Trophoblast cell (in vitro differentiated cells and primary cell): ENCODE results near the gene ZDHHC21.

ENCODE experiments used
- DNase-seq, 2 donors: peaks; one replicate each; pipeline ENCODE4 v3.0.0-alpha.2; 2016
- H2AFZ ChIP-seq: 2 replicates; pipeline ENCODE4 v1.6.1; 2013; ENCODE audit warnings: low read length, moderate library complexity, mild to moderate bottlenecking; ENCODE audit not compliant: insufficient read depth, poor library complexity
- H2AK5ac ChIP-seq: 2 replicates; pipeline ENCODE4 v1.6.1; 2013; ENCODE audit warnings: mild to moderate bottlenecking, low read length
- H2BK120ac ChIP-seq: 2 replicates; pipeline ENCODE4 v1.6.1; 2013; ENCODE audit warnings: low read length, mild to moderate bottlenecking, moderate library complexity; ENCODE audit not compliant: insufficient read depth, poor library complexity
- H2BK12ac ChIP-seq: 2 replicates; pipeline ENCODE4 v1.6.1; 2013; ENCODE audit warnings: mild to moderate bottlenecking, low read length, moderate library complexity
- H2BK5ac ChIP-seq: 2 replicates; pipeline ENCODE4 v1.6.1; 2013; ENCODE audit warnings: low read length, low read depth, moderate library complexity, mild to moderate bottlenecking; ENCODE audit not compliant: poor library complexity
- H3K14ac ChIP-seq: 2 replicates; pipeline ENCODE4 v1.6.1; 2013; ENCODE audit warnings: mild to moderate bottlenecking, low read length
- H3K18ac ChIP-seq: 2 replicates; pipeline ENCODE4 v1.6.1; 2013; ENCODE audit warnings: mild to moderate bottlenecking, low read length
- H3K23ac ChIP-seq: 2 replicates; pipeline ENCODE4 v1.6.1; 2013; ENCODE audit warnings: low read length
- H3K27ac ChIP-seq: 2 replicates; pipeline ENCODE4 v1.5.1; 2013; ENCODE audit warnings: low read depth, mild to moderate bottlenecking, inconsistent platforms, low read length, moderate library complexity
- H3K27me3 ChIP-seq: 2 replicates; pipeline ENCODE4 v1.6.1; 2013; ENCODE audit warnings: inconsistent platforms, mild to moderate bottlenecking, low read length, moderate library complexity; ENCODE audit not compliant: insufficient read depth
- H3K36me3 ChIP-seq, 2 experiments: 1 replicate in 1 of 2; 2 replicates in 1 of 2; pipeline ENCODE4 v1.6.1; 2013; ENCODE audit warnings: low read length in 2 of 2, mild to moderate bottlenecking in 2 of 2, moderate library complexity in 1 of 2; ENCODE audit not compliant: insufficient read depth in 2 of 2, control insufficient read depth in 1 of 2
- H3K4ac ChIP-seq: 2 replicates; pipeline ENCODE4 v1.6.1; 2013; ENCODE audit warnings: low read depth, mild to moderate bottlenecking, low read length, moderate library complexity
- H3K4me1 ChIP-seq, 2 experiments: 1 replicate in 1 of 2; 2 replicates in 1 of 2; pipeline ENCODE4 v1.6.1; 2013; ENCODE audit warnings: low read length in 2 of 2, mild to moderate bottlenecking in 2 of 2, moderate library complexity in 1 of 2; ENCODE audit not compliant: insufficient read depth in 2 of 2, control insufficient read depth in 1 of 2
- H3K4me2 ChIP-seq: 2 replicates; pipeline ENCODE4 v1.6.1; 2013; ENCODE audit warnings: inconsistent platforms, mild to moderate bottlenecking, low read length, moderate library complexity
- H3K4me3 ChIP-seq: 2 replicates; pipeline ENCODE4 v1.5.1; 2013; ENCODE audit warnings: mild to moderate bottlenecking, low read depth, low read length, inconsistent platforms
- H3K79me1 ChIP-seq: one replicate; pipeline ENCODE4 v1.6.1; 2013; ENCODE audit warnings: low read length
- H3K79me2 ChIP-seq: 2 replicates; pipeline ENCODE4 v1.6.1; 2013; ENCODE audit warnings: low read length, mild to moderate bottlenecking; ENCODE audit not compliant: control insufficient read depth, insufficient read depth, poor library complexity
- H3K9ac ChIP-seq: 2 replicates; pipeline ENCODE4 v1.6.1; 2013; ENCODE audit warnings: mild to moderate bottlenecking, low read length
- H3K9me3 ChIP-seq: 2 replicates; pipeline ENCODE4 v1.6.1; 2013; ENCODE audit warnings: low read depth, mild to moderate bottlenecking, control low read depth, inconsistent platforms, low read length; ENCODE audit not compliant: insufficient read depth
- H4K12ac ChIP-seq: 2 replicates; pipeline ENCODE4 v1.6.1; 2013; ENCODE audit warnings: low read depth, mild to moderate bottlenecking, low read length, moderate library complexity
- H4K8ac ChIP-seq: 2 replicates; pipeline ENCODE4 v1.6.1; 2013; ENCODE audit warnings: low read depth, mild to moderate bottlenecking, low read length, moderate library complexity
- H4K91ac ChIP-seq: one replicate; pipeline ENCODE4 v1.6.1; 2013; ENCODE audit warnings: low read depth, mild to moderate bottlenecking, low read length, moderate library complexity
- WGBS: extraction: QIAGEN DNeasy Blood & Tissue Kit; methylation state at CpG from one replicate; pipeline ENCODE4 v1.1.7; 2013; ENCODE audit warnings: missing lambda C conversion rate; ENCODE audit not compliant: insufficient read length, insufficient coverage; ENCODE audit errors: extremely low coverage; 5-methylcytosine and 5-hydroxymethylcytosine counted together

Gene ZDHHC21

GRCh38 chr9:14715102-14715501 lies 21.9 kb upstream of the ZDHHC21 start:
- H2BK120ac ChIP-seq: no peak overlapping the region
- no peak overlapping the region for H4K12ac ChIP-seq
- H2AFZ ChIP-seq: no peak overlapping the region
- no peaks in the 10 kb centered on the region for H3K4me1 ChIP-seq
- DNase-seq: no peak
- no peaks in the 10 kb centered on the region for H3K79me2 ChIP-seq
- H3K79me1 ChIP-seq: no peaks in the 10 kb centered on the region
- H3K36me3 ChIP-seq: no peaks in the 10 kb centered on the region
- no peak overlapping the region for H2BK12ac ChIP-seq
- H3K9ac ChIP-seq: no peak overlapping the region
- no peak overlapping the region for H2AK5ac ChIP-seq
- no peak overlapping the region for H3K27ac ChIP-seq
- WGBS: no CpG with 5 or more reads among the region's 4 CpGs
- no peaks in the 10 kb centered on the region for H3K27me3 ChIP-seq
- no peak overlapping the region for H2BK5ac ChIP-seq
- H4K91ac ChIP-seq: no peak overlapping the region
- no peak overlapping the region for H3K4me3 ChIP-seq
- no peaks in the 10 kb centered on the region for H3K9me3 ChIP-seq
- no peak overlapping the region for H4K8ac ChIP-seq
- no peak overlapping the region for H3K23ac ChIP-seq
- no peak overlapping the region for H3K18ac ChIP-seq
- H3K14ac ChIP-seq: no peak overlapping the region
- no peak overlapping the region for H3K4ac ChIP-seq
- H3K4me2 ChIP-seq: no peak overlapping the region

- no peak overlapping the region for H4K8ac ChIP-seq
- no peak overlapping the region for H2AFZ ChIP-seq
- no peak overlapping the region for H3K4me3 ChIP-seq
- H3K27ac ChIP-seq: no peak overlapping the region
- no peaks in the 10 kb centered on the region for H3K4me1 ChIP-seq
- no peak overlapping the region for H3K14ac ChIP-seq
- no peak overlapping the region for H2BK12ac ChIP-seq
- no peak overlapping the region for H3K4me2 ChIP-seq
- peak; percentile 19 to 85 for DNase-seq
- H4K91ac ChIP-seq: no peak overlapping the region
- no peak overlapping the region for H3K18ac ChIP-seq
- H2BK120ac ChIP-seq: no peak overlapping the region
- no peak overlapping the region for H4K12ac ChIP-seq
- H2AK5ac ChIP-seq: no peak overlapping the region
- H3K79me1 ChIP-seq: no peaks in the 10 kb centered on the region
- H3K9me3 ChIP-seq: no peaks in the 10 kb centered on the region
- H2BK5ac ChIP-seq: no peak overlapping the region
- H3K27me3 ChIP-seq: no peaks in the 10 kb centered on the region
- H3K9ac ChIP-seq: no peak overlapping the region
- no CpG with 5 or more reads among the region's 3 CpGs for WGBS
- no peak overlapping the region for H3K4ac ChIP-seq
- no peaks in the 10 kb centered on the region for H3K79me2 ChIP-seq
- no peak overlapping the region for H3K23ac ChIP-seq
- H3K36me3 ChIP-seq: no peaks in the 10 kb centered on the region
Measured at GRCh38 chr9:14713187-14713767, 20.0 kb upstream of the ZDHHC21 start.

GRCh38 chr9:14710804-14711203 lies 17.6 kb upstream of the ZDHHC21 start:
- no peaks in the 10 kb centered on the region for H3K36me3 ChIP-seq
- H2BK12ac ChIP-seq: no peak overlapping the region
- no peak overlapping the region for H2BK120ac ChIP-seq
- peak; percentile 30 to 65 for DNase-seq
- H4K8ac ChIP-seq: no peak overlapping the region
- no peak overlapping the region for H3K4me3 ChIP-seq
- H4K12ac ChIP-seq: no peak overlapping the region
- no peak overlapping the region for H3K14ac ChIP-seq
- H3K27ac ChIP-seq: no peak overlapping the region
- no peak overlapping the region for H3K18ac ChIP-seq
- H3K4me1 ChIP-seq: no peaks in the 10 kb centered on the region
- H4K91ac ChIP-seq: no peak overlapping the region
- H2AK5ac ChIP-seq: no peak overlapping the region
- H3K23ac ChIP-seq: no peak overlapping the region
- no peak overlapping the region for H3K4ac ChIP-seq
- no peak overlapping the region for H3K4me2 ChIP-seq
- H3K9me3 ChIP-seq: no peaks in the 10 kb centered on the region
- H3K27me3 ChIP-seq: no peaks in the 10 kb centered on the region
- no peak overlapping the region for H3K9ac ChIP-seq
- H2AFZ ChIP-seq: no peak overlapping the region
- no peaks in the 10 kb centered on the region for H3K79me2 ChIP-seq
- no peaks in the 10 kb centered on the region for H3K79me1 ChIP-seq
- no peak overlapping the region for H2BK5ac ChIP-seq

- no peak overlapping the region for H4K8ac ChIP-seq
Measured at GRCh38 chr9:14706530-14707140, 13.4 kb upstream of the ZDHHC21 start.

More at GRCh38 chr9:14706530-14707140, 13.4 kb upstream of the ZDHHC21 start:
- Histone ChIP-seq H3K23ac (no peak overlapping the region), H3K36me3 (no peaks in the 10 kb centered on the region), H3K9ac (no peak overlapping the region), H3K14ac (no peak overlapping the region), H2BK5ac (no peak overlapping the region), H3K79me2 (no peaks in the 10 kb centered on the region), H2BK12ac (no peak overlapping the region), H3K27me3 (no peaks in the 10 kb centered on the region), H3K4ac (no peak overlapping the region), H4K12ac (no peak overlapping the region), H3K4me1 (no peaks in the 10 kb centered on the region), H4K91ac (no peak overlapping the region), H2BK120ac (no peak overlapping the region), H3K18ac (no peak overlapping the region), H3K9me3 (no peaks in the 10 kb centered on the region), H3K79me1 (no peaks in the 10 kb centered on the region), H2AFZ (no peak overlapping the region), H3K4me3 (no peak overlapping the region), H2AK5ac (no peak overlapping the region), H3K27ac (no peak overlapping the region), H3K4me2 (no peak overlapping the region)
- no peak for DNase-seq
- WGBS: no CpG with 5 or more reads among the region's 5 CpGs
